ENCODE measurements around the gene SCAMP4.
A peak's percentile ranks its signal among the peaks of the same experiment; 100 is the strongest.
"Not testable (repeated sequence)": the region's sequence is repeated elsewhere in the genome, so short reads cannot be mapped to it uniquely, and the experiment has no call there.

Gene SCAMP4

GRCh38 chr19:1882786-1883692 is 22.2 kb upstream of the SCAMP4 start:
- DNase-seq (ENCODE audit: low read depth), result no peak

- no peak for DNase-seq (ENCODE audit: low read depth)
These were observed 21.4 kb upstream of the SCAMP4 start for GRCh38 chr19:1883784-1884183.

GRCh38 chr19:1884291-1884718 is 20.9 kb upstream of the SCAMP4 start:
- peak; percentile 26 for DNase-seq (ENCODE audit: low read depth)

- no peak for DNase-seq (ENCODE audit: low read depth)
These were observed 20.4 kb upstream of the SCAMP4 start for GRCh38 chr19:1884719-1885334.

- peak; percentile 94 for DNase-seq (ENCODE audit: low read depth)
These were observed 19.6 kb upstream of the SCAMP4 start, which contains the start of gene ABHD17A for GRCh38 chr19:1885398-1886119. TSS of gene ABHD17A (minus strand) at chr19:1885496. CDS start at chr19:1881566, 3,930 bp downstream.

GRCh38 chr19:1886360-1886759 is 18.8 kb upstream of the SCAMP4 start:
- not testable (repeated sequence) for DNase-seq (ENCODE audit: low read depth)

GRCh38 chr19:1888385-1888784 is 16.8 kb upstream of the SCAMP4 start:
- no peak for DNase-seq (ENCODE audit: low read depth)

GRCh38 chr19:1889907-1890306 is 15.3 kb upstream of the SCAMP4 start:
- DNase-seq (ENCODE audit: low read depth), result no peak

- DNase-seq (ENCODE audit: low read depth), result no peak
These were observed 11.4 kb upstream of the SCAMP4 start for GRCh38 chr19:1893791-1894190.

GRCh38 chr19:1896508-1896907 is 8.7 kb upstream of the SCAMP4 start:
- DNase-seq (ENCODE audit: low read depth), result no peak

- DNase-seq (ENCODE audit: low read depth), result no peak
These were observed 3.2 kb upstream of the SCAMP4 start for GRCh38 chr19:1901940-1902404.

- DNase-seq (ENCODE audit: low read depth), result no peak
These were observed 2.3 kb upstream of the SCAMP4 start for GRCh38 chr19:1902923-1903322.

GRCh38 chr19:1904860-1905109 is 414 bp upstream of the SCAMP4 start:
- DNase-seq (ENCODE audit: low read depth), result no peak

- no peak for DNase-seq (ENCODE audit: low read depth)
These were observed 720 bp downstream of the SCAMP4 start for GRCh38 chr19:1905863-1906375.

GRCh38 chr19:1906985-1907562 is 1.9 kb downstream of the SCAMP4 start:
- DNase-seq (ENCODE audit: low read depth), result no peak

- DNase-seq (ENCODE audit: low read depth), result no peak
These were observed 2.6 kb downstream of the SCAMP4 start for GRCh38 chr19:1907563-1908363.

- DNase-seq (ENCODE audit: low read depth), result no peak
These were observed 3.1 kb downstream of the SCAMP4 start for GRCh38 chr19:1908364-1908678.

GRCh38 chr19:1909761-1910080 is 4.5 kb downstream of the SCAMP4 start:
- no peak for DNase-seq (ENCODE audit: low read depth)

GRCh38 chr19:1910177-1910576 is 5.0 kb downstream of the SCAMP4 start:
- no peak for DNase-seq (ENCODE audit: low read depth)

- DNase-seq (ENCODE audit: low read depth), result peak; percentile 52
These were observed 5.9 kb downstream of the SCAMP4 start for GRCh38 chr19:1911098-1911497.

- DNase-seq (ENCODE audit: low read depth), result no peak
These were observed 6.8 kb downstream of the SCAMP4 start for GRCh38 chr19:1911995-1912394.
